ENCODE measurements around the gene SNN.

SNN gene

DNA sequence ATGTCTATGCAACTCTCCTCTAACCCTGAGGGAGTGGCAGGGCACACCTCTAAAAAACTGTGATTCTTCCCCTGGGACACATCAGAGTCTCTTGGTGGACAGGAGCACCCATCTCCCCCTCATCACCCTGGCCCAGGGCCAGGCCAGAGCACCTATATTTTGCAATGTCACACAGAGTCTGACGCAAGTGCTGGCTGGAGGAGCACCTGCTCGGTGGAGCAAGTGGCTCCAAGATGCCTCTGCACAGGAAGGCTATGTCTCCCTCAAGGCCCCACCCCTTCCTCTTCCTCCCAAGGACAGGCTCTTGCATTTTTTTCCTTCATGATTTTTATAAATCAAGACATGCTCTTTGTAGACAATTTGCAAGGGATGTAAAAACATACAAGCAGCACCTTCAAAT is 13.3 kb downstream of the SNN start:
- no peak for DNase-seq

- no peak for DNase-seq
Observed at GRCh38 chr16:11681976-11682654, 13.9 kb downstream of the SNN start.

DNA sequence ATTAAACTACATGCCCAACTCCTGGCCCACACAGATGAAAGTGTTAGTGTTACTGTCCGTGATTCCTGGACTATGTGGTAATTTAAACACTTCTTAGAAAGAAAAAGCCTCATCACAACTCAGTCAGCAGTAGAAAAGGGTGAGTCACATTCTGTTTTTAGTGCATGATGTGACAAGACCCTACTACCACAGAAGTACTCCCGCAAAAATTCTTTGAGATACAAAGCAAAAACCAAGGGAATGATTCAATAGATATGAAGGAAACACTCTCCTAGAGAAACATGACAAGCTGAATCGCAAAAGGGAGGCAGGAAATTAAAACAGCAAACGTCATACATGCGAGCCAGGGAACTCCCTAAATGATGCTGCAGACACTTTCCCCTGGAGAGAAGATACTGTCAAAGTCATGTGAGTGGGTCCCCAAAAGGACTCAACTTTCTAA is 14.4 kb downstream of the SNN start:
- DNase-seq: no peak

DNA sequence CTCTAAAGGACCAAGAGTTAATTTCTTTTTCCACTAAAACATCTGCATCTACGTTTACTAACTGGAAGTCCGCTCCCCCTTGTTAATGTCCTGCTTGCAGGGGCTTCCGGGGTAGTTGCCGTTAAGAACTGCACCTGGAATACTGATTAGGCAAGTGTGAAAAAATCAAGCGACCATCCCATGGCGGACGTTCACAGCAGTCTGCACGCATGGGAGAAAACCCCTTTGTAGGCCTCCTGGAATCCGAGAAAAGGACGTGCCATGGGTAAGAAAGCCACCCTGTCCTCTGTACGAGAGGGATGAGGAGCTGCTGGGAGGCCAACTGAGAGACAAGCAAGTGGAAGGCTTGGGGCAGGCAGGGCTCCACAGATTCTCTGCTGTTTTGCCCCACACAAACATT is 14.9 kb downstream of the SNN start:
- no peak for DNase-seq

DNA sequence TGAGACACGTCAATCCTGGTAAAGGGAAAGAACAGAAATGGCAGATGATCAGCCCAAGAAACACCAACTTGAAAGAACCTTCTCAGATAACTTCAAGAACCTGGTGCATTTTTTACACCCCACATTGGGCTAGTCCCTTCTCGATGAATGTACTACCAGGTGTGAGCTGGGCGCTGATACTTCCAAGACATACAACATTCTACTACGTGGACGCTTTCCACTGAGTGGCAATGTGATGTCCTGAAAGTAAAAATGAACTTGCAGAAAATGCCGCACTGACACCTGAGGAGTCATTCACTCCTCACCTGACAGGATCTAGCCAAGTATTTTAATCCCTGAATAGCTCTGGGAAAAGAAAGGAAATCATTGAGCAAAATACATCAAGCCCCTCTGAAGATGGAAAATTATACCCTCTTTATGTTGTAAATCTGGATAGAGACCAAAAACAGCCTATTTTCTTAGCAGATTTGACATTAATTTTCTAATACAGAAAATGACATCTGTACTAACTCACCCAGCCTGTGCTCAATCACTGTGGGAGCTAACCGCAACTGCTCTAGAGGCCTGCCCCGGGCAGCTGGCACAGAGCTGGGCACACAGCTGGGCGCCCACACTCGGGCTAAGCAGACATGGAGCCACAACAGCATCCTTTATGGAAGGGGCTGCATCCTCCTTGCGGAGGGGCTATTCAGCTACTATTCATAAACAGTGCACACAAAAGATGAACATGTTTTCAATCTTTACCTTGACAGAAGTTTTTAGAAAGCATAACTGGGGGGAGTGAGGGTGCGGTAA is 16.2 kb downstream of the SNN start:
- no peak for DNase-seq

DNA sequence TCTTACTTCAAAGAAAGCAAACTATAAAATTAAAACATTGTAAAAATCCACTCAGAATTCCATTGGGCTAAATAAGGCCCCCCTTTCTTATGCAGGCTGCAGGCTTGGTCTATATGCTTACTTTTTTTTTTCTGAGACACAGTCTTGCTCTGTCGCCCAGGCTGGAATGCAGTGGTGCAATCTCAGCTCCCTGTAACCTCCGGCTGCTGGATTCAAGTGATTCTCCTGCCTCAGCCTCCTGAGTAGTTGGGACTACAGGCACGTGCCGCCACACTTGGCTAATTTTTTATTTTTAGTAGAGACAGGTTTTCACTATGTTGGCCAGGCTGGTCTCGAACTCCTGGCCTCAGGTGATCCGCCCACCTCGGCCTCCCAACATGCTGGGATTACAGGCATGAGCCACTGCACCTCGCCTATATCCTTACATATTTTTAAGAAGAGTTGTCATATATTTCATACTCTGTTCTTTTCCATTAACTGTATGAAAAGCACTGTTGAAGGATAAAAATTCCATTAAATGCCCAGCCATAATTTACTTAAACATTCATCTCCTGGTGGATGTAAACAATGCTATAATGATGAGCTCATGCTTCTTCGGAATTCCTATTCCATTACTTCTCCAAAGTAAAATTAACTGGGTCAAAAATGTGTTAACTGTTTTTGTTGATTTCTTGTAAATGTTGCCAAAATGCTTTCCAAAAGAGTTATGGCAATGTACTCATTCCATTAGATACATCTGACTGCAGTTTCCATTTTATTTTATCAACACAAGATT is 17.8 kb downstream of the SNN start:
- DNase-seq: no peak

DNA sequence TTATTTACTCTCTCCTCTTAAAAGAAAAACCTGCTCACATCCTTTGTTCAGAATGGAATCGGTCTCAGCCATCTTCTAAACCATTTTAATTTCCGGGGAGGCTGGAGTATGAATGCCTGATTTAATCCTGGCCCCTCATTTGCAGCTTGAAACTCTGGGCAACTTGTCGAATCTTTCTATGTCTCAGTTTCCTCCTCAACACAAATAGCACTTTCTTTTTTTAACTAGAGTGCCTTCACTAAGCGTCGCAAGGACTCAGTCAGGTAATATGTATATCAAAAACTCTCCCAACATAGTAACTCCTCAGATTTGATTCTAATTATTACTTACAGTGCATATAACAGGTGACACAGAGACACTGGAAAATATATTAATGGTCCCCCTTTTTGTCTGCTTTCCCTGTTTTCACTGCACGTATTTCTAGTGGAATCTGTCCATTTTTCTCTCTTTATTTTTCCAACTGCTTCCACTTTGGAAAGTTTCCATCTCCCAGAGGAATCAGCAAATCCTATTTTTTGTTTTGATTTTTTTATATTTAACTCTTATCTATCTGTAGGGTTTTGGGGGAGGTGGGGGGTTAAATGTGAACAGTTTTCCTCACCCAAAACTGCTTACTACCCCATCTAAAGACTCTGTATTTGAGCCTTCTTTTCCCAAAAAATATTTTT is 18.6 kb downstream of the SNN start:
- no peak for DNase-seq

- DNase-seq: no peak
Observed at GRCh38 chr16:11687601-11688519, 19.6 kb downstream of the SNN start.

DNA sequence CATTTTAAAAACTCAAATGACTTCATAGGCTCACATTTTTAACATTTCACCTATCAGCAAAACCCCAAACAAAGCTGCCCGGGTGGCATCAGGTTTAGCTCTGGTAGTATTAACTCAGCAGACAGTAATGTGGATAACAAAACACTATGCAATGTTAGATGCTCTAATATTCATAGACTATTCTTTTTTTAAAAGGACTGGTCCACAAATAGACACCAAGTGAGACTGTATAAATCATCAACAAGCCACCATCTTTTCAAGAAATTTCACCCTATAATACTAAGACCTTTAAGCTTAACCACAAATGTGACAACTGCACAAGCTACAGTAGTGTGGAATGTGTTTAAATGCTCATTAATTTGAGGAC is 20.2 kb downstream of the SNN start:
- no peak for DNase-seq

DNA sequence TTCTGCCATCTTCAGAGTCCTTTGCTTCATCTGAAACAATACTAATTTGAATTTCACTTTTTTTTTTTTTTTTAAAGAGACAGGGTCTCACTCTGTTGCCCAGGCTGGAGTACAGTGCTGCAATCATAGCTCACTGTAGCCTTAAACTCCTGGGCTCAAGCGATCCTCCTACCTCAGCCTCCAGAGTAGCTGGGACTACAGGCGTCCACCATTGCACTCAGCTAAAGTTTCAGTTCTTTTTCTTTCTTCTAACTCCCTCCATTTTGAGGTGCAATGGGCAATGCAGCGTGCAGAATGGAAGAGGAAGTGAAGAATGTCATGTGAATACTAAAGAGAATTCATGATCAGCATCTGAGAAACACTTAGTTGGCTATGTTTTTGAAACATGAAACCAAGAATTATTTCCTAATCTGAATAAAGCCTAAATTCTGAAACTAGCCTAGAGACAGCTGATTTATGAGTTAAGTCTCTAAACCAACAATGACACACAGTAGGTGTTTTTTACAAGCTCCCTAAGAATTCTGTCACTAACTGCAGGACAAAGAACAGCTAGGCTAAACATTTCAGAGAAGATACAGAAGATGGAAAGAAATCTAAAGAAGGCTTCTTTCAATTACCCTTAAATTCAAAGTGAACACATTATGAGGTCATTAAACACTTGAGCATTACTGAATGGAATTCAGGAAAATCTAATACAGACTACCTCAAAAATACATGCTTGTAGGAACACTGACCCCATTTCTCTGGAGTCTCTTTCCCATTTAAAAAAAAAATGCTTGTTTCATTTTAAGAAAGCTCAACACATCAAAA is 21.0 kb downstream of the SNN start:
- no peak for DNase-seq

- DNase-seq: no peak
Observed at GRCh38 chr16:11691235-11691634, 23.0 kb downstream of the SNN start.

DNA sequence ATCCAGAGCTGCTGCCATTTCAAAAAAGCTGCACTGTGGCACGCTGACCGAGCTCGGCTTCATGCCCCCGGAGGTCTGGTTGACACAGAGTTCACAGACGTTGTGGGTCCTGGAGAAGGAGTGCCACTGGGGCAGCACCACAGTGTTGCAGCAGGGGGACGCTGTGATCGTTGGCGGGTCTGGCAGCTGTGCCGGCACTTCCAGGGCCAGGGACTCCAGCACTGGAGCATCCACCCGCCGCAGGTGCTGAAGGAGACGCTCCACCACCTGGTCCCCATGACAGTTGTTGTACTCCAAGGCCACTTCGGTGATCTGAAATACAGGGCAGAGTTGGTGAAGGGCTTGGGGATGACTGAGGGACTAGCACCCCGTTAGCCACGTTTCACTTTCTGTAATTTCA is 23.5 kb downstream of the SNN start:
- DNase-seq: no peak

- DNase-seq: no peak
Observed at GRCh38 chr16:11692171-11692570, 23.9 kb downstream of the SNN start.

DNA sequence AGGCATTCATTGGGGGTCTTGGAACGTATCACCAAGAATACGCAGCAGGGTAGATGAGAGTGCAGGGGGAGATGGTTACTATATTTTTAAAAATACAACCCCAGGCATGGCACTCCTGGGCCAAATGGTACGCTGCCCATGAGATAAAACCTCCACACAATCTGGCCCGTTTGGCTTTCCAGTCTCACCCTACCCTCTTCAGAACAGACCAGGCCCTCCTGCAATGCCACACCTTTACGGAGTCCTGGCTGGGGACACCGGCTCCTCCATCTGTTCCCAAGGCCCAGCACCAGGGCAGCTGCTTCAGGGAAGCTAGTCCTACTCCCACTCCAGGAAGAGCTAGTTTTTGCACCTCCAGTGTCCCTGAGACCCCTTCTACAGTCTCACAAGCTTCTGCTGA is 24.4 kb downstream of the SNN start:
- no peak for DNase-seq

DNA sequence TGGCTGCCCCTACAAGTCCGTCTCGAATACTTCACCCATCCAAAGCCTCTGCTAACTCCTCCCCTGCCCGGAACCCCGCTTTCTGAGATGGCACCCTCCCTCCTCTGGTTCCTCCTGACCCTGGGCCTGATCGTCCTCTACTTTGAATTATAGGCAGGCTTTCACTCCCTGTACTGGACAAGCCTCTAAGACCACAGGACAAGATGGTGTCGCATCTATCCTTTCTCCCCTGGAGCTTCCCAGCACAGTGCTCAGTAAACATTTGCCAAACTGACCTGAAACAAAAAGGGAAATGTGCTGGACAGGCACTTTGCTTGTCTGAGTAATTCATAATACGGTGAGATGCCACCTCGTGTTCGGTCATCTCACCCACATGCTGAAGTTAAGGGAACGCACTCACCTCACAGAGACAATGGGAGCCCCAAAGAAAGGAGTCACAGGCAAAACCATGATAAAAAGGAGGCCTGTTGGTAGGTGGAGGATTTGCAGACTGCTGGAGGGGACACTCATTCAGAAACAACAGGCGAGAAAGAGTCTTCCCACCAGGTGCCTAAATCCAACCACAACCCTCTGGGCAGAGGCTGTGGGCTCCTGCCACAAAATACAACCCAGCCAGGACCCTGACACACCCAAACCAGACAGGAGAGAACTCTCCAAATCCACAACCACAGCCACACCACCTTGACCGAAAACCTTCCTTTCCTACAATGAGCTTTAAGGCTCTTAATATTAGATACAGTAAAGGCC is 28.2 kb downstream of the SNN start:
- DNase-seq: peak in 1 of 5 experiments; percentile 57

DNA sequence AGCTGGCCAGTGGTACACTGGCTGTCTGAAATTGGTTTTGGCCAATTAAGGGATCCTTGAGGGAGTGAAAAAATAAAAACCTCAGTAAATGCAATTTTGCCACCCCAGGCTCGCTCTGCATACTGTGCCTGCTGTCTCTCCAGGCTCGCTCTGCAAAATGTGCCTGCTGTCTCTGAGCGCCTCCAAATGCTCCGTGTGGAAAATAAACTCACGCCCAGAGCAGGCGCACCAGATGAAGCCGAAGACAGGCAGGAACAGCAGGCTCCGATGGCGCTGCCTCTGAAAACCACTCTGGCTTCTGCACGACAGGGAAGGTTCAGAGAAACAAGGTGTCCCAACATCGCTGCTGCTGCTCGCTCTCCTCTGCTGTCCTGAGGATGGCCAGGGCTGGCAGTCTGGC is 29.1 kb downstream of the SNN start:
- DNase-seq: no peak

DNA sequence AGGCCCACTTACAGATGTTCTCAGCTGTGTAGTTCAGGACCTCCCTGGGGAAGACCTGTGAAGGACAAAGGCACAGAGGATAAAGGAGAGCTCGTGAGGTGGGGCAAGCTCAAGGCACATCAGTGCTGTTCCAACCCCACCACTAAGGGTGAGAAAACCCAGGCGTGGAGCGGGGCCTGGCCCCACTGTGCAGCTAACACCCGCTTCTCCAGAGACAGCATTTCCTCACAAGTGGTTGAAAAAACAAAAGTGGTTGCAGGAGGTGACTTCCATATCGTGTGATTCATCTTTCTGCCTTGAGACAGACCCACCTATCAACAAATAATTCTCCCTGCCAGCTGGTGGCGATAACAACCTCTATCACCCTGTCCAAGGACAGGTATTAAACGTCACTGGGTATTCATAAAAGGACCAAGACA is 30.0 kb downstream of the SNN start:
- peak in 1 of 5 experiments; percentile 45 for DNase-seq

DNA sequence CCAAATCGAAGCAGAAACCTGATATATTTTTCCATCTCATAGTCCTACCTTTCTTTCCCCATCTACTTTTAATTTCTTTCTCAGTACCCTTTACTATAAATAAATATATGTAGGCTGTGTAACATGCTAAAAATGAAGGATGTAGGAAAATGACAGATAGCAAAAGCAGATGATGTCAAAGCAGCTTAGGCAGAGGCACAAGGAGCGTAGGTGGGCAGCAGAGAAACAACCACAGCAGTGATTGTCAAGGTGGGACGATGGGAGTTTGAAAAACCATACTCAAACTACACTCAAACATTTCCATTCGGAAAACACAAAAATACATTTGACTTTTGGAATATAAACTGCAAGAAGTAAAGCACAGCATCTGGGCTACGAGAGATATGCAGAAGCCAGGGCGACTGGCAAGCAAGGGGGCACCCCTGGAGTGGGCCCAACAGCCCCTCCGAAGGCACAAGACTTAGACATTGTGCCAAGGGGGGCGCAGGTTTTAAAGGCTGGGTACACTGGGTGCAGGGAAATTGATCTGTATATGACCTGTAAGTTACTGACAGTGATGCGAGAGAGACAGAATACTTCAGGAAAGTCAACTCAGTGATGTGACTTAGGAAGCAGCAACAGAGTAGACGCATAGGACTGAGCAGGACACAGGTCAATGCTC is 31.1 kb downstream of the SNN start:
- no peak for DNase-seq

- DNase-seq: no peak
Observed at GRCh38 chr16:11700264-11701029, 32.2 kb downstream of the SNN start.

Measured in T-helper 2 cell (primary cell).